Transverse colon (tissue), 4 donors: ENCODE data around the gene SMAP1. TPM values are rescaled to one million over a fixed set of nuclear protein-coding genes. Genes with fewer than 3 reads are reported as not detected.

Source experiments
- DNase-seq: peaks from one replicate; pipeline ENCODE4 v3.0.0-alpha.2; 2019
- H3K27ac ChIP-seq, 4 donors: fragments of 200-600 bp; sonication (generic); 2 replicates each; pipeline ENCODE4 v1.5.1; 2016 to 2018; ENCODE audit warnings: inconsistent platforms in 4 of 4
- H3K27me3 ChIP-seq: fragments of 200-600 bp; sonication (generic); 2 replicates; pipeline ENCODE4 v1.5.1; 2017; ENCODE audit warnings: inconsistent platforms
- H3K36me3 ChIP-seq, 4 donors: fragments of 200-600 bp; sonication (generic); 2 replicates each; pipeline ENCODE4 v1.5.1; 2017 to 2019; ENCODE audit warnings: inconsistent platforms in 4 of 4
- H3K4me1 ChIP-seq, 4 donors: fragments of 200-600 bp; sonication (generic); 2 replicates each; pipeline ENCODE4 v1.5.1; 2017 to 2020; ENCODE audit warnings: inconsistent platforms in 4 of 4
- H3K4me3 ChIP-seq, 4 donors: fragments of 200-600 bp; sonication (generic); 1 replicate in 1 of 4; 2 replicates in 3 of 4; pipeline versions ENCODE4 v1.5.1 to v1.6.1; 2017 to 2019; ENCODE audit warnings: inconsistent platforms in 4 of 4
- H3K9me3 ChIP-seq, 2 donors: fragments of 200-600 bp; sonication (generic); 2 replicates each; pipeline ENCODE4 v1.5.1; 2017 to 2019; ENCODE audit warnings: inconsistent platforms in 2 of 2
- CTCF ChIP-seq, 5 experiments: fragments of 200-600 bp in 3 of 5; fragments of 450-650 bp in 2 of 5; sonication (generic) in 3 of 5; IDR thresholded peaks; 1 replicate in 2 of 5; 2 replicates in 3 of 5; pipeline ENCODE4 v1.5.1; 2016 to 2017; ENCODE audit warnings: antibody characterized with exemption in 5 of 5, inconsistent platforms in 3 of 5, mild to moderate bottlenecking in 2 of 5, moderate library complexity in 1 of 5
- EP300 ChIP-seq: sonication (generic); formaldehyde crosslinking; IDR thresholded peaks from one replicate; pipeline ENCODE4 v1.6.1; 2017; ENCODE audit warnings: antibody characterized with exemption, low read depth
- POLR2A ChIP-seq: fragments of 450-650 bp; IDR thresholded peaks from one replicate; pipeline ENCODE4 v1.6.1; 2016; ENCODE audit warnings: antibody characterized with exemption, mild to moderate bottlenecking, moderate library complexity
- POLR2AphosphoS5 ChIP-seq, 3 donors: sonication (generic); formaldehyde crosslinking; IDR thresholded peaks; one replicate each; pipeline ENCODE4 v1.6.1; 2016; ENCODE audit warnings: antibody characterized with exemption in 3 of 3
- WGBS, 2 donors: methylation state at CpG; one replicate each; pipeline ENCODE4 v1.1.5; 2018; ENCODE audit warnings: low coverage in 1 of 2; 5-methylcytosine and 5-hydroxymethylcytosine counted together
- in situ Hi-C, 4 donors: fragments of 200-750 bp; cut with MboI; loops; one replicate each; pipeline versions ENCODE4 v1.15.0 to v1.15.1; 2017; ENCODE audit warnings: low sequenced_read_pairs in 3 of 4, low pct_ligation_motif_present in 1 of 4, low pct_unique_long_range_greater_than_20kb in 1 of 4
- intact Hi-C: fragments of 100-400 bp; cut with DNase I; formaldehyde crosslinking; loops from one replicate; pipeline ENCODE4 v1.15.1; 2023; ENCODE audit warnings: low total_unique reads
- total RNA-seq, 4 donors: library from RNA; depleted of rRNA; stranded (reverse); fragments of >200 nt; gene quantifications; one replicate each; pipeline ENCODE4 v1.1.0, GENCODE V29; 2016

The SMAP1 gene
- total RNA-seq, 4 donors from 2014 or later = 10.3 to 49.3 (median 35.3) TPM

DNA sequence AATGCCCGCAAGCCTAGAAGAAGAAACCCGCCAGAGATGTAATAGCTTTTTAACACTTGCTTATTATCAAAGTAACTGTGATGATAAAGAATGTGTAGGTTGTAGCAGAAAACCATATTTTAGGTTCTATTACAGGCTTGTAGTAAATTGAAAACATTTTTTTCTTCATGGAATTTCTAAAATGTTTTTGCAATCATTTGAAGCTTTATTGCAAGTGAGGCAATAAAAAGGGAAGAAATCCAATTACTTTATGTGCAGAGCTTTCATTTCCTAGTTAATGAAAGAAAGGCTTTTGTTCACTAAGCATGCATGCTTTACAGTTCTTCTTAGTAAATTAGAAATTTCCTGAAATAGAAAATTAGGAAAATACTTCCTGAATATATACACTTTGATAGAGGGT is 154.1 kb downstream of the SMAP1 start:
- H3K27me3 ChIP-seq = no peaks in the 10 kb centered on the region
- no peak overlapping the region for H3K4me3 ChIP-seq
- no peaks in the 10 kb centered on the region for H3K36me3 ChIP-seq
- no peak overlapping the region for H3K27ac ChIP-seq
- no peak for DNase-seq
- in situ Hi-C loops = no loop called here
- no peak for TF ChIP-seq EP300
- TF ChIP-seq POLR2AphosphoS5 (IDR thresholded peaks at IDR 0.05) = no peak
- no peak for TF ChIP-seq POLR2A
- no peak for TF ChIP-seq CTCF (IDR thresholded peaks at IDR 0.05)
- WGBS, 2 donors = 88 to 90% methylated on average over 2 of the region's 2 CpGs
- H3K4me1 ChIP-seq = no peaks in the 10 kb centered on the region
- H3K9me3 ChIP-seq = no peaks in the 10 kb centered on the region
- intact Hi-C loops = no loop called here

GRCh38 chr6:70823651-70824050 is 156.0 kb downstream of the SMAP1 start:
- TF ChIP-seq EP300 (no peak), POLR2AphosphoS5 (IDR thresholded peaks at IDR 0.05) (no peak), POLR2A (no peak), CTCF (IDR thresholded peaks at IDR 0.05) (no peak)
- intact Hi-C loops (no loop called here), in situ Hi-C loops (no loop called here)
- no peak overlapping the region for H3K27ac ChIP-seq
- H3K36me3 ChIP-seq = no peaks in the 10 kb centered on the region
- WGBS, 2 donors = 73 to 88% methylated on average over 1 of the region's 1 CpG
- no peak for DNase-seq
- no peak overlapping the region for H3K4me3 ChIP-seq
- no peaks in the 10 kb centered on the region for H3K27me3 ChIP-seq
- H3K9me3 ChIP-seq = no peaks in the 10 kb centered on the region
- H3K4me1 ChIP-seq = no peaks in the 10 kb centered on the region

DNA sequence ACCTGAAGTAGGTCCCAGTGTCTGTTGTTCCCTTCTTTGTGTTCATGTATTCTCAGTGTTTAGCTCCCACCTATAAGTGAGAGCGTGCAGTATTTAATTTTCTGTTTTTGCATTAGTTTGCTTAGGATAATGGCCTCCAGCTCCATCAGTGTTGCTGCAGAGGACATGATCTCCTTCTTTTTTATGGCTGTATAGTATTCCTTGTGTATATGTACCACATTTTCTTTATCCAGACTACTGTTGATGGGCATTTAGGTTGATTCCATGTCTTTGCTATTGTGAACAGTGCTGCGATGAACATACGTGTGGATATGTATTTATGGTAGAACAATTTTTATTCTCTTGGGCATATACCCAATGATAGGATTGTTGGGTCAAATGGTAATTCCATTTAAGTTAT is 163.7 kb downstream of the SMAP1 start:
- WGBS, 2 donors = 94 to 99% methylated on average over 3 of the region's 3 CpGs
- Histone ChIP-seq H3K36me3 (no peaks in the 10 kb centered on the region), H3K27me3 (no peaks in the 10 kb centered on the region), H3K9me3 (no peaks in the 10 kb centered on the region), H3K27ac (no peak overlapping the region), H3K4me3 (no peak overlapping the region), H3K4me1 (peaks cover 0 to 3% (median 0%) of the 10 kb centered on the region in 4 donors)
- TF ChIP-seq POLR2AphosphoS5 (IDR thresholded peaks at IDR 0.05) (no peak), POLR2A (no peak), EP300 (no peak), CTCF (IDR thresholded peaks at IDR 0.05) (no peak)
- no peak for DNase-seq
- intact Hi-C loops = no loop called here
- in situ Hi-C loops = no loop called here

DNA sequence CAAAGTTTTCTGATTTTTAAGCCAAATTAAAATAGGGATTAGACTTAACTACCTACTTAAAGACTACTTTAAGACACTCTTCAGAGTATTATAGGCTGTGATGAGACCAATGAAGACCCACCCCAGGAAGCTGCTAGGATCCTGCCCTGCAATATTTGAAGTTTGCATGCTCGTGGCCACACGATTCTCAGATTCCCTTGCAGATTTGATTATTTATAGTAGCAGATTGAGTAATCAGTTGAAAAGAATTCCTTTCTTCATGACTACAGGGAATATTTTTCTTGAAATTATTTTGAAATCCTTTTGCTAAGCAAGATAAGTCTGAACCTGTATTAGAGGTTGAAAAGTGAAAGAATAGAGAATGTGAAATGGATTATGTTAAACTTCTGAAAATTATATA is 166.8 kb downstream of the SMAP1 start:
- in situ Hi-C loops = no loop called here
- 83 to 88% methylated on average over 2 of the region's 2 CpGs for WGBS, 2 donors

More for the DNA sequence above, 166.8 kb downstream of the SMAP1 start:
- no peak for DNase-seq
- no peaks in the 10 kb centered on the region for H3K27me3 ChIP-seq
- H3K36me3 ChIP-seq = peaks cover 0 to 6% (median 0%) of the 10 kb centered on the region in 4 donors
- H3K4me1 ChIP-seq = peaks cover 0 to 3% (median 0%) of the 10 kb centered on the region in 4 donors
- intact Hi-C loops = no loop called here
- no peak for TF ChIP-seq POLR2A
- no peak for TF ChIP-seq EP300
- no peak for TF ChIP-seq POLR2AphosphoS5 (IDR thresholded peaks at IDR 0.05)
- TF ChIP-seq CTCF (IDR thresholded peaks at IDR 0.05) = no peak
- H3K27ac ChIP-seq = no peak overlapping the region
- H3K9me3 ChIP-seq = no peaks in the 10 kb centered on the region
- H3K4me3 ChIP-seq = no peak overlapping the region
